Measurements from ENCODE around the gene SPAG4. TPM values are rescaled to one million over a fixed set of nuclear protein-coding genes. Genes with fewer than 3 reads are reported as not detected.
A peak's percentile ranks its signal among the peaks of the same experiment; 100 is the strongest.

Gene SPAG4
- 10 to 100 TPM; 15.5 to 17.1 TPM for total RNA-seq
- 0.29 TPM for polyA plus RNA-seq (2013, experiment 1 of 2)
- 1.2 TPM for polyA plus RNA-seq (2013, experiment 2 of 2)
- total RNA-seq, result 0.07 to 36.7 (median 2.7) reads per million in 172 experiments

- H3K27me3 ChIP-seq (ENCODE audit: control insufficient read depth in 1 of 2, insufficient read depth in 2 of 2, low read length in 2 of 2), result no peaks in the 10 kb centered on the region
- Mint-ChIP-seq H3K9me3 (no peaks in the 10 kb centered on the region), H3K4me3 (peak within 1 kb of the TSS; percentile 91), H3K27me3 (no peaks in the 10 kb centered on the region), H3K4me1 (ENCODE audit: low read depth) (peaks cover 39% of the 10 kb centered on the region), H3K36me3 (ENCODE audit: low read depth) (peaks cover 4% of the 10 kb centered on the region), H3K27ac (peak within 1 kb of the TSS; percentile 94)
- no peaks in the 10 kb centered on the region for H3K9me3 ChIP-seq (ENCODE audit: control insufficient read depth in 1 of 2, insufficient read depth in 1 of 2, low read length in 2 of 2)
- peak within 1 kb of the TSS; percentile 67 for H3K4me3 ChIP-seq (ENCODE audit: low read length)
- no peaks in the 10 kb centered on the region for H3K36me3 ChIP-seq (ENCODE audit: insufficient read depth, low read length)
- peak; percentile 85 for ATAC-seq (ENCODE audit: poor library complexity)
- ChIA-PET CTCF (interaction anchor here (1.0 to 1.7 kb wide), 4 partner anchors 11 to 338 kb away, joined by 3 to 4 read pairs (median 4); partner anchors contain the start of gene SCAND1), POLR2A (interaction anchor here (0.8 to 6.8 kb wide), 22 partner anchors 10 to 980 kb away, joined by 3 to 147 read pairs (median 6); partner anchors contain the start of genes CEP250, CPNE1, ERGIC3 and MMP24OS)
- peaks cover 45% of the 10 kb centered on the region for H3K4me1 ChIP-seq (ENCODE audit: insufficient read depth, low read length)
- peak within 1 kb of the TSS; percentile 93 to 97 for H3K27ac ChIP-seq (ENCODE audit: low read depth in 1 of 2, low read length in 2 of 2)
- intact Hi-C loops (cut with DNase I, micrococcal nuclease), result loop anchor here (1.0 to 10.0 kb wide), 13 partner anchors 15 to 1624 kb away; partner anchors contain the start of genes ERGIC3 (in 2 of the 2), ACSS2 (in 1 of the 2), CEP250 (in 1 of the 2) and CPNE1 (in 1 of the 2)
- peak; percentile 86 to 100 (median 100) for DNase-seq
- TF ChIP-seq, protein P1, sequence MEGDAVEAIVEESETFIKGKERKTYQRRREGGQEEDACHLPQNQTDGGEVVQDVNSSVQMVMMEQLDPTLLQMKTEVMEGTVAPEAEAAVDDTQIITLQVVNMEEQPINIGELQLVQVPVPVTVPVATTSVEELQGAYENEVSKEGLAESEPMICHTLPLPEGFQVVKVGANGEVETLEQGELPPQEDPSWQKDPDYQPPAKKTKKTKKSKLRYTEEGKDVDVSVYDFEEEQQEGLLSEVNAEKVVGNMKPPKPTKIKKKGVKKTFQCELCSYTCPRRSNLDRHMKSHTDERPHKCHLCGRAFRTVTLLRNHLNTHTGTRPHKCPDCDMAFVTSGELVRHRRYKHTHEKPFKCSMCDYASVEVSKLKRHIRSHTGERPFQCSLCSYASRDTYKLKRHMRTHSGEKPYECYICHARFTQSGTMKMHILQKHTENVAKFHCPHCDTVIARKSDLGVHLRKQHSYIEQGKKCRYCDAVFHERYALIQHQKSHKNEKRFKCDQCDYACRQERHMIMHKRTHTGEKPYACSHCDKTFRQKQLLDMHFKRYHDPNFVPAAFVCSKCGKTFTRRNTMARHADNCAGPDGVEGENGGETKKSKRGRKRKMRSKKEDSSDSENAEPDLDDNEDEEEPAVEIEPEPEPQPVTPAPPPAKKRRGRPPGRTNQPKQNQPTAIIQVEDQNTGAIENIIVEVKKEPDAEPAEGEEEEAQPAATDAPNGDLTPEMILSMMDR (IDR thresholded peaks at IDR 0.05), result no peak
Observed at GRCh38 chr20:35615667-35616464, at the start of gene SPAG4. Gene SPAG4 (plus strand): TSS chr20:35615829. CDS start chr20:35616004, 175 bp downstream.

DNA sequence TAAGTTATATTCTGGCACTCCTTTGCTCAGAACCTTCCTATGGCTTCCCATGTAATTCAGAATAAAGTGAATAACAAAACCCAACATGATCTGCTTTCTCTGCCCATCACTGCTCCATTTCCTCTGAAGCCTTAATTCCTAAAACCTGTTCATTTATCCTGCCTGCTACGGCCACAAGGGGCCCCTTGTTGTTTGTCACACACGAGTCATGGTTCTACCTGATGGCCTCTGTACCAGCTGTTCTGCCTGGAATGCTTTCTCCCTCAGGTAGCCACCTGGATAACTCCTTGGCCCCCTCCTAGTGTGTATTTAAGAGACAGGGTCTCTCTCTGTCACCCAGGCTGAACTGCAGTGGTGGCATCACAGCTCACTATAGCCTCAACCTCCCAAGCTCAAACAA, 47.0 kb upstream of the SPAG4 start:
- no peaks in the 10 kb centered on the region for H3K4me1 Mint-ChIP-seq (ENCODE audit: low read depth)
- no peak overlapping the region for H3K27ac ChIP-seq (ENCODE audit: low read depth in 1 of 2, low read length in 2 of 2)
- DNase-seq, result peak in 2 of 14 experiments; percentile 12 to 26
- ChIA-PET CTCF (no interaction called here), POLR2A (no interaction called here)
- H3K27me3 Mint-ChIP-seq, result no peaks in the 10 kb centered on the region
- TF ChIP-seq, protein P1 (IDR thresholded peaks at IDR 0.05), result no peak
- H3K4me3 ChIP-seq (ENCODE audit: low read length), result no peak overlapping the region
- peaks cover 2% of the 10 kb centered on the region for H3K9me3 Mint-ChIP-seq
- intact Hi-C loops (cut with DNase I, micrococcal nuclease), result no loop called here
- no peaks in the 10 kb centered on the region for H3K36me3 ChIP-seq (ENCODE audit: insufficient read depth, low read length)
- ATAC-seq (ENCODE audit: poor library complexity), result peak; percentile 65
- H3K27ac Mint-ChIP-seq, result no peak overlapping the region
- H3K4me1 ChIP-seq (ENCODE audit: insufficient read depth, low read length), result no peaks in the 10 kb centered on the region
- peaks cover 0 to 15% of the 10 kb centered on the region in 2 experiments for H3K9me3 ChIP-seq (ENCODE audit: control insufficient read depth in 1 of 2, insufficient read depth in 1 of 2, low read length in 2 of 2)
- H3K4me3 Mint-ChIP-seq, result no peak overlapping the region
- H3K36me3 Mint-ChIP-seq (ENCODE audit: low read depth), result peaks cover 4% of the 10 kb centered on the region
- H3K27me3 ChIP-seq (ENCODE audit: control insufficient read depth in 1 of 2, insufficient read depth in 2 of 2, low read length in 2 of 2), result no peaks in the 10 kb centered on the region

GRCh38 chr20:35571555-35571954, 44.1 kb upstream of the SPAG4 start:
- no peak overlapping the region for H3K27ac Mint-ChIP-seq
- Histone ChIP-seq H3K4me3 (ENCODE audit: low read length) (no peak overlapping the region), H3K36me3 (ENCODE audit: insufficient read depth, low read length) (no peaks in the 10 kb centered on the region), H3K27ac (ENCODE audit: low read depth in 1 of 2, low read length in 2 of 2) (no peak overlapping the region), H3K27me3 (ENCODE audit: control insufficient read depth in 1 of 2, insufficient read depth in 2 of 2, low read length in 2 of 2) (no peaks in the 10 kb centered on the region), H3K9me3 (ENCODE audit: control insufficient read depth in 1 of 2, insufficient read depth in 1 of 2, low read length in 2 of 2) (peaks cover 0 to 17% of the 10 kb centered on the region in 2 experiments), H3K4me1 (ENCODE audit: insufficient read depth, low read length) (no peaks in the 10 kb centered on the region)
- CTCF ChIA-PET, result interaction anchor here (0.5 to 0.7 kb wide), 3 partner anchors 10 to 314 kb away, joined by 3 to 5 read pairs (median 3); no protein-coding TSS in a partner anchor
- POLR2A ChIA-PET, result no interaction called here
- H3K9me3 Mint-ChIP-seq, result peaks cover 2% of the 10 kb centered on the region
- TF ChIP-seq, protein P1 (IDR thresholded peaks at IDR 0.05), result no peak
- H3K4me1 Mint-ChIP-seq (ENCODE audit: low read depth), result no peaks in the 10 kb centered on the region
- ATAC-seq (ENCODE audit: poor library complexity), result no peak
- H3K36me3 Mint-ChIP-seq (ENCODE audit: low read depth), result peaks cover 4% of the 10 kb centered on the region
- DNase-seq, result no peak
- no peak overlapping the region for H3K4me3 Mint-ChIP-seq
- H3K27me3 Mint-ChIP-seq, result no peaks in the 10 kb centered on the region
- intact Hi-C loops (cut with DNase I, micrococcal nuclease), result no loop called here

Measured in CD4-positive, alpha-beta T cell (primary cell).